OCI-LY1 (cell line): ENCODE results near the gene STAG1.
"Not testable (repeated sequence)": the region's sequence is repeated elsewhere in the genome, so short reads cannot be mapped to it uniquely, and the experiment has no call there.

Experiments
- H2AFZ ChIP-seq: fragments of 200-600 bp; sonication (generic), shearing (Covaris generic); 2 replicates; pipeline ENCODE4 v1.6.0; 2014; ENCODE audit warnings: antibody characterized with exemption, mild to moderate bottlenecking, low read length
- H3F3A ChIP-seq: fragments of 200-600 bp; sonication (generic), shearing (Covaris generic); 2 replicates; pipeline ENCODE4 v1.6.0; 2014; ENCODE audit warnings: mild to moderate bottlenecking, antibody characterized with exemption, low read length, moderate library complexity; ENCODE audit not compliant: insufficient read depth
- H3K27ac ChIP-seq: fragments of 200-600 bp; sonication (generic); 2 replicates; pipeline ENCODE4 v1.5.1; 2014; ENCODE audit warnings: low read length, mixed run types, mild to moderate bottlenecking, low read depth; ENCODE audit not compliant: poor library complexity, severe bottlenecking
- H3K27me3 ChIP-seq: fragments of 200-600 bp; sonication (generic); 2 replicates; pipeline ENCODE4 v1.6.0; 2014; ENCODE audit warnings: antibody characterized with exemption, mild to moderate bottlenecking, low read length, moderate library complexity; ENCODE audit not compliant: insufficient read depth
- H3K36me3 ChIP-seq: fragments of 200-600 bp; sonication (generic); 2 replicates; pipeline ENCODE4 v1.6.1; 2014; ENCODE audit warnings: mild to moderate bottlenecking, antibody characterized with exemption, low read length, moderate library complexity, mixed read lengths; ENCODE audit not compliant: insufficient read depth
- H3K4me1 ChIP-seq: fragments of 200-600 bp; sonication (generic); 2 replicates; pipeline ENCODE4 v1.5.1; 2014; ENCODE audit warnings: mild to moderate bottlenecking, low read length, moderate library complexity; ENCODE audit not compliant: insufficient read depth, severe bottlenecking
- H3K4me2 ChIP-seq: fragments of 200-600 bp; sonication (generic), shearing (Covaris generic); 2 replicates; pipeline ENCODE4 v1.6.1; 2014; ENCODE audit warnings: low read length
- H3K4me3 ChIP-seq: fragments of 200-600 bp; sonication (generic); 2 replicates; pipeline ENCODE4 v1.5.1; 2014; ENCODE audit warnings: low read length, low read depth, mild to moderate bottlenecking, mixed read lengths; ENCODE audit not compliant: poor library complexity, severe bottlenecking
- H3K79me2 ChIP-seq: fragments of 200-600 bp; shearing (Covaris generic); 2 replicates; pipeline ENCODE4 v1.6.1; 2016; ENCODE audit warnings: mixed run types, low read length, mixed read lengths; ENCODE audit not compliant: insufficient read depth
- H3K9ac ChIP-seq: fragments of 200-600 bp; sonication (generic), shearing (Covaris generic); 2 replicates; pipeline ENCODE4 v1.6.1; 2014; ENCODE audit warnings: mild to moderate bottlenecking, low read length, mixed read lengths
- H3K9me2 ChIP-seq: fragments of 200-600 bp; sonication (generic), shearing (Covaris generic); 2 replicates; pipeline ENCODE4 v1.6.1; 2014; ENCODE audit warnings: low read depth, mild to moderate bottlenecking, low read length, mixed read lengths
- H3K9me3 ChIP-seq: fragments of 200-600 bp; shearing (Covaris generic); 2 replicates; pipeline ENCODE4 v1.6.1; 2014; ENCODE audit warnings: low read length, mixed read lengths
- H4K20me1 ChIP-seq: fragments of 200-600 bp; sonication (generic), shearing (Covaris generic); 2 replicates; pipeline ENCODE4 v1.6.0; 2016; ENCODE audit warnings: mild to moderate bottlenecking, low read length; ENCODE audit not compliant: insufficient read depth
- CTCF ChIP-seq: fragments of 200-600 bp; sonication (generic), shearing (Covaris generic); IDR thresholded peaks from 2 replicates; pipeline ENCODE4 v1.5.1; 2017; ENCODE audit warnings: mild to moderate bottlenecking, antibody characterized with exemption, low read length, moderate library complexity, mixed read lengths
- EZH2 ChIP-seq: fragments of 200-600 bp; sonication (generic), shearing (Covaris generic); IDR thresholded peaks from 2 replicates; pipeline ENCODE4 v1.8.0; 2017; ENCODE audit warnings: borderline replicate concordance, mixed run types, mild to moderate bottlenecking, antibody characterized with exemption, low read length, moderate library complexity, mixed read lengths

STAG1 gene

GRCh38 chr3:136728473-136728872, 23.7 kb downstream of the STAG1 start:
- no peaks in the 10 kb centered on the region for H3K27me3 ChIP-seq
- no peak overlapping the region for H3K4me3 ChIP-seq
- H3K9ac ChIP-seq = no peak overlapping the region
- H3K9me2 ChIP-seq = no peaks in the 10 kb centered on the region
- no peak overlapping the region for H2AFZ ChIP-seq
- no peaks in the 10 kb centered on the region for H3F3A ChIP-seq
- no peaks in the 10 kb centered on the region for H3K36me3 ChIP-seq
- H3K27ac ChIP-seq = no peak overlapping the region
- H4K20me1 ChIP-seq = no peaks in the 10 kb centered on the region
- peaks cover 50% of the 10 kb centered on the region for H3K4me1 ChIP-seq
- peaks cover 84% of the 10 kb centered on the region for H3K79me2 ChIP-seq
- no peak for TF ChIP-seq CTCF
- no peak overlapping the region for H3K4me2 ChIP-seq
- no peaks in the 10 kb centered on the region for H3K9me3 ChIP-seq

GRCh38 chr3:136725468-136725867, 26.7 kb downstream of the STAG1 start:
- Histone ChIP-seq H2AFZ (no peak overlapping the region), H3K4me3 (no peak overlapping the region), H3K27me3 (no peaks in the 10 kb centered on the region), H3K4me1 (peaks cover 36% of the 10 kb centered on the region), H3K9me2 (no peaks in the 10 kb centered on the region), H3K9me3 (no peaks in the 10 kb centered on the region), H3K4me2 (no peak overlapping the region), H3K36me3 (no peaks in the 10 kb centered on the region), H3K79me2 (peaks cover 74% of the 10 kb centered on the region), H3F3A (no peaks in the 10 kb centered on the region), H3K27ac (no peak overlapping the region), H4K20me1 (no peaks in the 10 kb centered on the region), H3K9ac (no peak overlapping the region)
- TF ChIP-seq EZH2 (no peak), CTCF (no peak)

- not testable (repeated sequence) for H3K4me3 ChIP-seq, H3K9ac ChIP-seq, H3F3A ChIP-seq, H3K9me2 ChIP-seq, H3K27ac ChIP-seq, H3K9me3 ChIP-seq, H2AFZ ChIP-seq, H4K20me1 ChIP-seq, H3K27me3 ChIP-seq, H3K4me2 ChIP-seq
- H3K36me3 ChIP-seq = peaks cover 15% of the 10 kb centered on the region; the same call in 1 of the 2 replicates
- H3K79me2 ChIP-seq = peaks cover 69% of the 10 kb centered on the region
- H3K4me1 ChIP-seq = peaks cover 17% of the 10 kb centered on the region
These were observed 29.3 kb downstream of the STAG1 start for GRCh38 chr3:136722916-136723315.

- not testable (repeated sequence) for H3K27ac ChIP-seq, H3F3A ChIP-seq, H4K20me1 ChIP-seq, H3K9me3 ChIP-seq, H3K9ac ChIP-seq, H3K27me3 ChIP-seq, H3K4me2 ChIP-seq, H3K9me2 ChIP-seq, H3K4me3 ChIP-seq, H2AFZ ChIP-seq
- Histone ChIP-seq H3K79me2 (peaks cover 69% of the 10 kb centered on the region), H3K4me1 (peaks cover 16% of the 10 kb centered on the region), H3K36me3 (peaks cover 15% of the 10 kb centered on the region; the same call in 1 of the 2 replicates)
These were observed 29.8 kb downstream of the STAG1 start for GRCh38 chr3:136722399-136722798.
